Islet of Langerhans (tissue), 1 donor: ENCODE results near the gene KRTAP4-2.
"Not testable (repeated sequence)": the region's sequence is repeated elsewhere in the genome, so short reads cannot be mapped to it uniquely, and the experiment has no call there.

ENCODE experiments used
- FAIRE-seq: peaks from one replicate; lab custom pipeline; 2011; peaks lifted over from hg19 to GRCh38; lab: Jason Lieb, UNC

KRTAP4-2 gene

GRCh38 chr17:41160648-41161047, 17.4 kb downstream of the KRTAP4-2 start, which contains the start of gene KRTAP4-4:
Gene KRTAP4-4, minus strand, starts transcription at chr17:41160748. Its CDS starts 57 bp downstream, at chr17:41160691.
- no peak for FAIRE-seq

- FAIRE-seq = not testable (repeated sequence)
These were observed 17.8 kb downstream of the KRTAP4-2 start for GRCh38 chr17:41160190-41160589.

GRCh38 chr17:41153856-41154255, 24.2 kb downstream of the KRTAP4-2 start:
- no peak for FAIRE-seq

GRCh38 chr17:41151525-41151924, 26.5 kb downstream of the KRTAP4-2 start:
- FAIRE-seq = no peak

GRCh38 chr17:41150026-41150425, 28.0 kb downstream of the KRTAP4-2 start:
- FAIRE-seq = no peak

GRCh38 chr17:41149652-41149985, 28.4 kb downstream of the KRTAP4-2 start, which contains the start of gene KRTAP4-5:
Gene KRTAP4-5, minus strand, starts transcription at chr17:41149825. Its CDS starts 58 bp downstream, at chr17:41149767.
- no peak for FAIRE-seq

GRCh38 chr17:41148971-41149651, 28.9 kb downstream of the KRTAP4-2 start:
- FAIRE-seq = not testable (repeated sequence)

GRCh38 chr17:41147531-41148204, 30.4 kb downstream of the KRTAP4-2 start:
- no peak for FAIRE-seq

GRCh38 chr17:41145261-41145660, 32.8 kb downstream of the KRTAP4-2 start:
- FAIRE-seq = no peak

- FAIRE-seq = no peak
These were observed 33.2 kb downstream of the KRTAP4-2 start for GRCh38 chr17:41144846-41145245.

GRCh38 chr17:41141361-41141760, 36.7 kb downstream of the KRTAP4-2 start:
- no peak for FAIRE-seq

GRCh38 chr17:41140360-41141131, 37.5 kb downstream of the KRTAP4-2 start, which contains the start of gene KRTAP4-6:
Gene KRTAP4-6, minus strand, starts transcription at chr17:41140544. Its CDS starts 57 bp downstream, at chr17:41140487.
- FAIRE-seq = no peak

GRCh38 chr17:41139865-41140264, 38.2 kb downstream of the KRTAP4-2 start:
- FAIRE-seq = not testable (repeated sequence)

GRCh38 chr17:41133880-41134735, 43.9 kb downstream of the KRTAP4-2 start:
- no peak for FAIRE-seq

- FAIRE-seq = no peak
These were observed 46.0 kb downstream of the KRTAP4-2 start for GRCh38 chr17:41131979-41132378.
